T-cell (primary cell): ENCODE data around the gene IL36B. TPM values are rescaled to one million over a fixed set of nuclear protein-coding genes. Genes with fewer than 3 reads are reported as not detected.

ENCODE experiments used
- ATAC-seq, 4 experiments: fragments of 200-7000 bp in 3 of 4; fragments of 150-1000 bp in 1 of 4; cut with Tn5 transposase; replicated peaks in 1 of 4; 1 replicate in 3 of 4; 2 replicates in 1 of 4; pipeline ENCODE4 v1.10.0; 2021; ENCODE audit warnings: moderate library complexity in 3 of 4, mild to moderate bottlenecking in 2 of 4, moderate number of reproducible peaks in 1 of 4
- CTCF ChIA-PET, 2 donors: fragments of 300-600 bp; sonication (Branson Sonifier 250); formaldehyde crosslinking; loops; one replicate each; lab custom pipeline; 2022; ENCODE audit warnings: antibody characterized with exemption in 2 of 2; lab: Charles Lee
- POLR2A ChIA-PET, 2 donors: fragments of 300-600 bp; sonication (Branson Sonifier 250); formaldehyde crosslinking; loops; one replicate each; lab custom pipeline; 2022; ENCODE audit warnings: antibody characterized with exemption in 2 of 2; lab: Charles Lee
- DNase-seq, 35 experiments: peaks; one replicate each; pipeline versions ENCODE4 v3.0.0 to v3.0.0-alpha.2; 2013 to 2023
- H3K27ac ChIP-seq: one replicate; pipeline ENCODE4 v1.5.1; 2013; ENCODE audit warnings: low read length
- H3K27me3 ChIP-seq, 2 experiments: replicated peaks in 1 of 2; 1 replicate in 1 of 2; 2 replicates in 1 of 2; pipeline versions ENCODE4 v1.6.1 to v1.7.0; 2013; ENCODE audit warnings: low read length in 1 of 2, mixed read lengths in 1 of 2; ENCODE audit not compliant: control insufficient read depth in 2 of 2, insufficient read depth in 2 of 2; ENCODE audit errors: extremely low read depth in 1 of 2
- H3K36me3 ChIP-seq, 2 donors: 1 replicate in 1 of 2; 2 replicates in 1 of 2; pipeline versions ENCODE4 v1.6.1 to v1.7.0; 2013; ENCODE audit warnings: low read length in 1 of 2; ENCODE audit not compliant: control insufficient read depth in 2 of 2, insufficient read depth in 1 of 2; ENCODE audit errors: extremely low read depth in 1 of 2
- H3K4me1 ChIP-seq, 2 experiments: 1 replicate in 1 of 2; 2 replicates in 1 of 2; pipeline versions ENCODE4 v1.6.1 to v1.7.0; 2013; ENCODE audit warnings: low read length in 2 of 2, mixed read lengths in 1 of 2; ENCODE audit not compliant: insufficient read depth in 2 of 2, control insufficient read depth in 1 of 2; ENCODE audit errors: extremely low read depth in 1 of 2
- H3K4me3 ChIP-seq, 2 donors: 1 replicate in 1 of 2; 2 replicates in 1 of 2; pipeline versions ENCODE4 v1.5.1 to v1.7.0; 2013; ENCODE audit warnings: mild to moderate bottlenecking in 2 of 2, low read length in 1 of 2, moderate library complexity in 1 of 2; ENCODE audit not compliant: control insufficient read depth in 1 of 2; ENCODE audit errors: extremely low read depth in 1 of 2
- H3K9me3 ChIP-seq: 2 replicates; pipeline ENCODE4 v1.7.0; 2013
- H3K27ac Mint-ChIP-seq, 2 donors: one replicate each; pipeline ENCODE4 v1.8.0; 2020 to 2021; ENCODE audit warnings: mild to moderate bottlenecking in 2 of 2, mixed read lengths in 2 of 2
- H3K27me3 Mint-ChIP-seq, 2 donors: one replicate each; pipeline ENCODE4 v1.8.0; 2021 to 2022; ENCODE audit warnings: mixed read lengths in 2 of 2
- H3K36me3 Mint-ChIP-seq: one replicate; pipeline ENCODE4 v1.8.0; 2021; ENCODE audit warnings: mixed read lengths
- H3K4me1 Mint-ChIP-seq, 3 donors: one replicate each; pipeline ENCODE4 v1.8.0; 2020 to 2022; ENCODE audit warnings: mixed read lengths in 3 of 3, mild to moderate bottlenecking in 1 of 3
- H3K4me3 Mint-ChIP-seq, 3 donors: one replicate each; pipeline ENCODE4 v1.8.0; 2020 to 2022; ENCODE audit warnings: mild to moderate bottlenecking in 3 of 3, mixed read lengths in 3 of 3, moderate library complexity in 3 of 3
- H3K9me3 Mint-ChIP-seq, 3 donors: one replicate each; pipeline ENCODE4 v1.8.0; 2020 to 2022; ENCODE audit warnings: mixed read lengths in 3 of 3
- WGBS: methylation state at CpG from one replicate; pipeline ENCODE4 v1.1.5; 2013; ENCODE audit warnings: missing lambda C conversion rate; ENCODE audit not compliant: insufficient coverage; 5-methylcytosine and 5-hydroxymethylcytosine counted together
- total RNA-seq, 35 experiments: library from RNA in 6 of 35; stranded (reverse) in 6 of 35; fragments of 120-200 nt in 1 of 35; gene quantifications; one replicate each; pipeline versions ENCODE4 v1.2.1 to v1.2.4 and lab custom pipeline; 2013 to 2026

Gene IL36B
- total RNA-seq, 5 donors from 2014 or later (not counting 1 experiment from before 2014, with no cell fraction given): not detected

DNA sequence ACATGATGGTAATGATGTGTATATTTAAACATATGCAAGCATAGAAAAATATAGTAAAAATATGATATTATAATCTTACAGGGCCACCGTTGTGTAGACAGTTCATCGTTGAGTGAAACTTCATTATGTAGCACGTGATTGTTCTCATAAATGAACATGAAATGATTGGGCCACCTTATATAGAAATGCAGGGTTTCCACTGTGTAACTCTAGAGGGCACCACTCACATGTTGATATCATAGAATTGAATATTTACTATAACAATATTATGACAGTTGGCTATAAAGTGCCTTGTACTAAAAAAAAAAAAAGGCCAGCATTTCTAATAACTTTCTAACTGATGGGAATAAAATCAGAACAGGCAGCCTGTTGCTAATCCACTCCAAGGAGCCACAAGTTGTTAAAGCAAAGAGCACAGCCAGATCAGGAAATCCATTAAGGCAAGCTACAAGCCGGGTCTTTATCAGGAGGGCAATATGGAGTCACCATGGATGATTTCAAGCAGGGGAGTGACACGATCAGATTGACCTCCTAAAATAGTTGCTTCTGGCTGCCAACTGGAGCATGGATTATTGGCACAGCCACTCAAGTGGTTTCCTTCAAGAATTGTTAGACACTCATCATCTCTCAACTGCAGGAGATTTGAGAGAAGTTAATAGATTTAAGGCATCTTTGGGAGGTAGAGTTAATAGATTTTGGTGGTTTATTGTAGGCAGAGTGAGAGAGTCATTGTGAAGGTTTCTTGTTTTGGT is 31.8 kb upstream of the IL36B start:
- H3K9me3 ChIP-seq: no peaks in the 10 kb centered on the region
- ChIA-PET CTCF (interaction anchor here in 1 of 2 donors (0.8 kb wide), 1 partner anchor 16 kb away, joined by 3 read pairs; no protein-coding TSS in a partner anchor), POLR2A (no interaction called here)
- Mint-ChIP-seq H3K4me1 (peaks cover 0 to 2% (median 0%) of the 10 kb centered on the region in 3 donors), H3K9me3 (no peaks in the 10 kb centered on the region), H3K27ac (no peak overlapping the region), H3K4me3 (no peak overlapping the region), H3K27me3 (peaks cover 3 to 5% of the 10 kb centered on the region in 2 donors), H3K36me3 (no peaks in the 10 kb centered on the region)
- peak in 1 of 4 experiments; percentile 60 for ATAC-seq
- peaks cover 0 to 4% of the 10 kb centered on the region in 2 experiments for H3K4me1 ChIP-seq
- no peaks in the 10 kb centered on the region for H3K36me3 ChIP-seq
- 100% methylated on average over 1 of the region's 5 CpGs for WGBS
- H3K4me3 ChIP-seq: no peak overlapping the region
- H3K27ac ChIP-seq: no peak overlapping the region
- DNase-seq: peak in 1 of 35 experiments; percentile 38
- peaks cover 0 to 3% of the 10 kb centered on the region in 2 experiments for H3K27me3 ChIP-seq

GRCh38 chr2:113083296-113083695 is 30.6 kb upstream of the IL36B start:
- Mint-ChIP-seq H3K27me3 (peaks cover 3 to 5% of the 10 kb centered on the region in 2 donors), H3K9me3 (no peaks in the 10 kb centered on the region), H3K36me3 (no peaks in the 10 kb centered on the region), H3K27ac (no peak overlapping the region), H3K4me1 (peaks cover 0 to 2% (median 0%) of the 10 kb centered on the region in 3 donors), H3K4me3 (no peak overlapping the region)
- WGBS: 40% methylated on average over 1 of the region's 8 CpGs
- peaks cover 0 to 4% of the 10 kb centered on the region in 2 experiments for H3K4me1 ChIP-seq
- peaks cover 0 to 3% of the 10 kb centered on the region in 2 experiments for H3K27me3 ChIP-seq
- H3K27ac ChIP-seq: no peak overlapping the region
- ChIA-PET POLR2A (no interaction called here), CTCF (interaction anchor here in 1 of 2 donors (0.8 kb wide), 1 partner anchor 17 kb away, joined by 3 read pairs; no protein-coding TSS in a partner anchor)
- no peaks in the 10 kb centered on the region for H3K36me3 ChIP-seq
- ATAC-seq (no peak), DNase-seq (no peak)
- H3K9me3 ChIP-seq: no peaks in the 10 kb centered on the region
- H3K4me3 ChIP-seq: no peak overlapping the region

- Mint-ChIP-seq H3K4me1 (peaks cover 0 to 2% (median 0%) of the 10 kb centered on the region in 3 donors), H3K9me3 (no peaks in the 10 kb centered on the region), H3K4me3 (no peak overlapping the region), H3K27ac (no peak overlapping the region), H3K36me3 (no peaks in the 10 kb centered on the region), H3K27me3 (peaks cover 3 to 5% of the 10 kb centered on the region in 2 donors)
- ATAC-seq (no peak), DNase-seq (no peak)
- CTCF ChIA-PET: interaction anchor here (0.6 to 1.3 kb wide), 2 partner anchors 12 to 1259 kb away, joined by 3 to 4 read pairs; no protein-coding TSS in a partner anchor
- no peaks in the 10 kb centered on the region for H3K36me3 ChIP-seq
- H3K27me3 ChIP-seq: peaks cover 0 to 3% of the 10 kb centered on the region in 2 experiments
- no peak overlapping the region for H3K4me3 ChIP-seq
- no peak overlapping the region for H3K27ac ChIP-seq
- H3K4me1 ChIP-seq: peaks cover 0 to 4% of the 10 kb centered on the region in 2 experiments
- POLR2A ChIA-PET: no interaction called here
- no CpG with 5 or more reads among the region's 2 CpGs for WGBS
- no peaks in the 10 kb centered on the region for H3K9me3 ChIP-seq
Measured at GRCh38 chr2:113081488-113082210, 29.0 kb upstream of the IL36B start.

DNA sequence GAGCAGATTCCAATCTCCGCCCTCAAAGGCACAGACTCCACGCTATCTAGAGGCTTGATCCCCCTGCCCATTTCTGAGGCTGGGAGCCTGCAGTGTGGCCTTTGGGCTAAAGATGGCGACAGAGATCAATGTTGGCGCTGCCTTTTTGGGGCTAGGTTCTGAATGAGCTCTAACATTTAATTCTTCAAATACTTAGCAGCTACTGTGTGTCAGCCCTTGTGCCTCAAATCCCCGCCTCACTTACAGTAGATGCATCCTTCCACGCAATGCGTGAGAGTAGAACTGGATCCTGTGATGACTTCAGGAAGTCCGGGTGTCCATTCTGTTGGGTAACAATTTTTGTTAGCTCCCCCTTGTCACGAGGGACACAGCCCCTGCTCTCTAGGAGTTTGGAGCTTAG is 27.5 kb upstream of the IL36B start:
- Histone ChIP-seq H3K4me3 (no peak overlapping the region), H3K27me3 (peaks cover 0 to 3% of the 10 kb centered on the region in 2 experiments), H3K36me3 (no peaks in the 10 kb centered on the region), H3K4me1 (peaks cover 0 to 5% of the 10 kb centered on the region in 2 experiments), H3K9me3 (no peaks in the 10 kb centered on the region), H3K27ac (no peak overlapping the region)
- ChIA-PET POLR2A (no interaction called here), CTCF (interaction anchor here (0.6 to 1.3 kb wide), 12 partner anchors 9 to 289 kb away, joined by 3 to 7 read pairs (median 4); partner anchors contain the start of gene IL36B (in 1 of the 2))
- Mint-ChIP-seq H3K27me3 (peaks cover 3 to 5% of the 10 kb centered on the region in 2 donors), H3K36me3 (no peaks in the 10 kb centered on the region), H3K4me1 (peaks cover 3 to 5% (median 4%) of the 10 kb centered on the region in 3 donors), H3K4me3 (no peak overlapping the region), H3K27ac (no peak overlapping the region), H3K9me3 (no peaks in the 10 kb centered on the region)
- peak in 27 of 35 experiments; percentile 5 to 56 (median 29) for DNase-seq
- WGBS: 24% methylated on average over 3 of the region's 9 CpGs
- peak; percentile 60 to 73 (median 68) for ATAC-seq

- Histone ChIP-seq H3K9me3 (no peaks in the 10 kb centered on the region), H3K4me3 (no peak overlapping the region), H3K36me3 (no peaks in the 10 kb centered on the region), H3K27ac (no peak overlapping the region), H3K4me1 (peaks cover 8 to 15% of the 10 kb centered on the region in 2 experiments), H3K27me3 (peaks cover 0 to 6% of the 10 kb centered on the region in 2 experiments)
- Mint-ChIP-seq H3K27me3 (peaks cover 3 to 5% of the 10 kb centered on the region in 2 donors), H3K4me1 (peaks cover 9 to 14% (median 11%) of the 10 kb centered on the region in 3 donors), H3K9me3 (no peaks in the 10 kb centered on the region), H3K4me3 (no peak overlapping the region), H3K36me3 (no peaks in the 10 kb centered on the region), H3K27ac (no peak overlapping the region)
- DNase-seq (no peak), ATAC-seq (no peak)
- CTCF ChIA-PET: interaction anchor here in 1 of 2 donors (0.9 kb wide), 1 partner anchor 65 kb away, joined by 3 read pairs; no protein-coding TSS in a partner anchor
- WGBS: 93% methylated on average over 2 of the region's 4 CpGs
- POLR2A ChIA-PET: no interaction called here
Measured at GRCh38 chr2:113079131-113079530, 26.5 kb upstream of the IL36B start.

- ATAC-seq (no peak), DNase-seq (no peak)
- Mint-ChIP-seq H3K27ac (no peak overlapping the region), H3K4me1 (peaks cover 9 to 16% (median 11%) of the 10 kb centered on the region in 3 donors), H3K27me3 (peaks cover 3 to 5% of the 10 kb centered on the region in 2 donors), H3K9me3 (no peaks in the 10 kb centered on the region), H3K4me3 (no peak overlapping the region), H3K36me3 (no peaks in the 10 kb centered on the region)
- no peak overlapping the region for H3K4me3 ChIP-seq
- no peaks in the 10 kb centered on the region for H3K9me3 ChIP-seq
- H3K36me3 ChIP-seq: no peaks in the 10 kb centered on the region
- CTCF ChIA-PET: no interaction called here
- POLR2A ChIA-PET: no interaction called here
- H3K4me1 ChIP-seq: peaks cover 10 to 18% of the 10 kb centered on the region in 2 experiments
- H3K27ac ChIP-seq: no peak overlapping the region
- H3K27me3 ChIP-seq: peaks cover 0 to 6% of the 10 kb centered on the region in 2 experiments
- WGBS: 86% methylated on average over 4 of the region's 6 CpGs
Measured at GRCh38 chr2:113078350-113078839, 25.7 kb upstream of the IL36B start.
